HEK293 (cell line): ENCODE measurements around the gene UGT1A4.

Experiments used
- CTCF ChIA-PET: fragments of 350-600 bp; formaldehyde crosslinking; extraction: SDS; loops from one replicate; lab custom pipeline; 2021; ENCODE audit warnings: antibody characterized with exemption; lab: Yijun Ruan, JAX
- POLR2A ChIA-PET: fragments of 300-600 bp; formaldehyde crosslinking; extraction: SDS; loops from one replicate; lab custom pipeline; 2020; ENCODE audit warnings: antibody characterized with exemption, inconsistent platforms; lab: Yijun Ruan, JAX
- H3K27ac ChIP-seq: fragments of 200-500 bp; sonication (Bioruptor generic); 2 replicates; pipeline ENCODE4 v1.5.1; 2014; ENCODE audit warnings: low read depth, low read length, control low read depth, inconsistent platforms; ENCODE audit errors: extremely low read depth
- H3K36me3 ChIP-seq, 2 experiments: fragments of 200-500 bp in 1 of 2; sonication (Bioruptor generic) in 1 of 2; 1 replicate in 1 of 2; 2 replicates in 1 of 2; pipeline ENCODE4 v1.5.1; 2014 to 2017; ENCODE audit warnings: inconsistent platforms in 2 of 2, low read length in 2 of 2; ENCODE audit not compliant: control insufficient read depth in 2 of 2, insufficient read depth in 1 of 2
- H3K4me1 ChIP-seq: fragments of 200-500 bp; sonication (Bioruptor generic); 2 replicates; pipeline ENCODE4 v1.5.1; 2014; ENCODE audit warnings: mild to moderate bottlenecking, low read length, inconsistent platforms; ENCODE audit not compliant: control insufficient read depth, insufficient read depth
- H3K4me3 ChIP-seq: 2 replicates; pipeline ENCODE4 v1.5.1; 2011; ENCODE audit warnings: low read depth, mild to moderate bottlenecking, control low read depth, low read length, moderate library complexity
- H3K9me3 ChIP-seq: fragments of 200-500 bp; sonication (Bioruptor generic); 2 replicates; pipeline ENCODE4 v1.5.1; 2014; ENCODE audit warnings: low read depth, low read length, inconsistent platforms; ENCODE audit not compliant: control insufficient read depth, insufficient read depth
- BCL11A ChIP-seq: fragments of 450-650 bp; formaldehyde crosslinking; IDR thresholded peaks from 2 replicates; pipeline ENCODE4 v1.5.1; 2016; ENCODE audit warnings: low read depth, missing biosample characterization, missing genetic modification characterization
- BCL6B ChIP-seq: fragments of 450-650 bp; formaldehyde crosslinking; IDR thresholded peaks from 2 replicates; pipeline ENCODE4 v1.5.1; 2017; ENCODE audit warnings: missing biosample characterization, missing genetic modification characterization
- PRDM2 ChIP-seq: fragments of 450-650 bp; formaldehyde crosslinking; IDR thresholded peaks from 2 replicates; pipeline ENCODE4 v1.5.1; 2016; ENCODE audit warnings: missing biosample characterization, missing genetic modification characterization, borderline replicate concordance
- REPIN1 ChIP-seq: fragments of 450-650 bp; formaldehyde crosslinking; IDR thresholded peaks from 2 replicates; pipeline ENCODE4 v1.5.1; 2017; ENCODE audit warnings: missing biosample characterization, missing genetic modification characterization, low read depth
- ZBTB11 ChIP-seq: fragments of 450-650 bp; formaldehyde crosslinking; conservative IDR thresholded peaks from 2 replicates; pipeline ENCODE4 v1.5.1; 2016; ENCODE audit warnings: low read depth, missing biosample characterization, missing genetic modification characterization
- ZBTB17 ChIP-seq: fragments of 450-650 bp; formaldehyde crosslinking; IDR thresholded peaks from 2 replicates; pipeline ENCODE4 v1.5.1; 2016; ENCODE audit warnings: missing biosample characterization, missing genetic modification characterization
- ZBTB7A ChIP-seq: fragments of 450-650 bp; formaldehyde crosslinking; IDR thresholded peaks from 2 replicates; pipeline ENCODE4 v1.5.1; 2016; ENCODE audit warnings: low read depth, missing biosample characterization, missing genetic modification characterization
- ZNF10 ChIP-seq: fragments of 450-650 bp; formaldehyde crosslinking; IDR thresholded peaks from 2 replicates; pipeline ENCODE4 v1.5.1; 2017; ENCODE audit warnings: missing biosample characterization, missing genetic modification characterization
- ZNF148 ChIP-seq: fragments of 450-650 bp; formaldehyde crosslinking; IDR thresholded peaks from 2 replicates; pipeline ENCODE4 v1.5.0; 2017; ENCODE audit warnings: missing biosample characterization, missing genetic modification characterization, borderline replicate concordance
- ZNF175 ChIP-seq: fragments of 450-650 bp; formaldehyde crosslinking; IDR thresholded peaks from 2 replicates; pipeline ENCODE4 v1.5.1; 2016; ENCODE audit warnings: missing biosample characterization, missing genetic modification characterization
- ZNF19 ChIP-seq: fragments of 450-650 bp; formaldehyde crosslinking; IDR thresholded peaks from 2 replicates; pipeline ENCODE4; 2016; ENCODE audit warnings: missing biosample characterization, missing genetic modification characterization, low read depth
- ZNF2 ChIP-seq: fragments of 450-650 bp; formaldehyde crosslinking; IDR thresholded peaks from 2 replicates; pipeline ENCODE4 v1.5.1; 2016; ENCODE audit warnings: missing biosample characterization, missing genetic modification characterization
- ZNF202 ChIP-seq: fragments of 450-650 bp; formaldehyde crosslinking; IDR thresholded peaks from 2 replicates; pipeline ENCODE4 v1.5.1; 2016; ENCODE audit warnings: missing biosample characterization, missing genetic modification characterization, borderline replicate concordance
- ZNF335 ChIP-seq: fragments of 450-650 bp; formaldehyde crosslinking; conservative IDR thresholded peaks from 2 replicates; pipeline ENCODE4 v1.5.1; 2016; ENCODE audit warnings: missing biosample characterization, missing genetic modification characterization
- ZNF341 ChIP-seq: fragments of 450-650 bp; formaldehyde crosslinking; IDR thresholded peaks from 2 replicates; pipeline ENCODE4; 2016; ENCODE audit warnings: low read depth, missing biosample characterization, missing genetic modification characterization
- ZNF404 ChIP-seq: fragments of 450-650 bp; formaldehyde crosslinking; IDR thresholded peaks from 2 replicates; pipeline ENCODE4 v1.5.1; 2017; ENCODE audit warnings: missing biosample characterization, missing genetic modification characterization
- ZNF423 ChIP-seq: fragments of 450-650 bp; formaldehyde crosslinking; IDR thresholded peaks from 2 replicates; pipeline ENCODE4 v1.5.1; 2016; ENCODE audit warnings: missing biosample characterization, missing genetic modification characterization
- ZNF529 ChIP-seq: fragments of 450-650 bp; formaldehyde crosslinking; IDR thresholded peaks from 2 replicates; pipeline ENCODE4 v1.5.1; 2017; ENCODE audit warnings: missing genetic modification characterization, missing biosample characterization; ENCODE audit not compliant: insufficient replicate concordance
- ZNF670 ChIP-seq: fragments of 450-650 bp; formaldehyde crosslinking; IDR thresholded peaks from 2 replicates; pipeline ENCODE4 v1.5.1; 2016; ENCODE audit warnings: missing biosample characterization, missing genetic modification characterization, low read depth
- ZSCAN18 ChIP-seq: fragments of 450-650 bp; formaldehyde crosslinking; IDR thresholded peaks from 2 replicates; pipeline ENCODE4 v1.5.1; 2016; ENCODE audit warnings: missing biosample characterization, missing genetic modification characterization

The UGT1A4 gene

GRCh38 chr2:233718552-233718951, at the start of gene UGT1A4:
Gene UGT1A4, plus strand, starts transcription at chr2:233718736. Its CDS starts 85 bp downstream, at chr2:233718821.
- POLR2A ChIA-PET, result no interaction called here
- TF ChIP-seq ZBTB17 (no peak), ZNF529 (tag by site-specific recombination) (no peak), ZNF148 (tag by site-specific recombination) (no peak), ZNF10 (tag by site-specific recombination) (no peak), ZNF404 (tag by site-specific recombination) (no peak), ZNF175 (tag by site-specific recombination) (no peak), ZNF670 (tag by site-specific recombination) (no peak), REPIN1 (tag by site-specific recombination) (no peak), ZSCAN18 (no peak), ZNF19 (tag by site-specific recombination) (no peak), BCL6B (tag by site-specific recombination) (no peak), ZBTB7A (no peak), ZNF2 (tag by site-specific recombination) (no peak), ZNF341 (tag by site-specific recombination) (no peak), BCL11A (no peak), ZNF335 (tag by site-specific recombination) (no peak)
- TF ChIP-seq, all 188 proteins: peak for 0
- Histone ChIP-seq H3K27ac (no peak within 1 kb of the TSS), H3K4me3 (no peak within 1 kb of the TSS), H3K9me3 (no peaks in the 10 kb centered on the region), H3K4me1 (no peaks in the 10 kb centered on the region), H3K36me3 (no peaks in the 10 kb centered on the region)
- CTCF ChIA-PET, result no interaction called here

- no peak within 1 kb of the TSS for H3K27ac ChIP-seq
- POLR2A ChIA-PET, result no interaction called here
- peaks cover 4% of the 10 kb centered on the region; the same call in 1 of the 2 replicates for H3K4me1 ChIP-seq
- no peak for TF ChIP-seq ZNF423 (tag by site-specific recombination)
- no peak for TF ChIP-seq ZBTB11 (tag by site-specific recombination)
- no peak for TF ChIP-seq ZNF202
- no peak for TF ChIP-seq PRDM2 (tag by site-specific recombination)
These were observed 47.0 kb upstream of the UGT1A4 start, which contains the start of gene UGT1A9 for GRCh38 chr2:233671290-233672161. Gene UGT1A9, plus strand, starts transcription at chr2:233671898. Its CDS starts 37 bp downstream, at chr2:233671935.

More at GRCh38 chr2:233671290-233672161, 47.0 kb upstream of the UGT1A4 start, which contains the start of gene UGT1A9:
- H3K9me3 ChIP-seq, result no peaks in the 10 kb centered on the region
- no peak within 1 kb of the TSS for H3K4me3 ChIP-seq
- H3K36me3 ChIP-seq, result no peaks in the 10 kb centered on the region
- CTCF ChIA-PET, result no interaction called here
